Activated T-helper 1 cell treated with anti-CD3 and anti-CD28 coated beads, Interleukin-12 subunit alpha, Interleukin-12 subunit beta, Interleukin-2, Interleukin-4 antibody, amounts not matched to agents 30 ng/mL and 10 ng/mL and 1 ng/mL, durations not matched to agents 14 hours and 24 hours and 36 hours (primary cell): ENCODE measurements around the gene RAB25. TPM values are rescaled to one million over a fixed set of nuclear protein-coding genes. Genes with fewer than 3 reads are reported as not detected.

Source experiments
- DNase-seq: peaks from one replicate; pipeline ENCODE4 v3.0.0; 2021; ENCODE audit warnings: low spot score
- H3K27ac Mint-ChIP-seq: one replicate; pipeline ENCODE4 v1.8.0; 2021; ENCODE audit warnings: mild to moderate bottlenecking, mixed read lengths
- H3K27me3 Mint-ChIP-seq: one replicate; pipeline ENCODE4 v1.8.0; 2022; ENCODE audit warnings: mild to moderate bottlenecking, moderate library complexity, mixed read lengths; ENCODE audit not compliant: insufficient read depth
- H3K36me3 Mint-ChIP-seq: one replicate; pipeline ENCODE4 v1.8.0; 2021; ENCODE audit warnings: low read depth, mixed read lengths
- H3K4me1 Mint-ChIP-seq: one replicate; pipeline ENCODE4 v1.8.0; 2021; ENCODE audit warnings: low read depth, mixed read lengths
- H3K4me3 Mint-ChIP-seq: one replicate; pipeline ENCODE4 v1.8.0; 2021; ENCODE audit warnings: mild to moderate bottlenecking, moderate library complexity, mixed read lengths
- H3K9me3 Mint-ChIP-seq: one replicate; pipeline ENCODE4 v1.8.0; 2021; ENCODE audit warnings: mixed read lengths
- intact Hi-C: fragments of 100-400 bp; cut with micrococcal nuclease; formaldehyde crosslinking; loops from one replicate; pipeline ENCODE4 v1.15.1; 2024
- total RNA-seq: library from RNA; stranded (reverse); gene quantifications from 2 replicates; pipeline ENCODE4 v1.2.3, GENCODE V29; 2022

The RAB25 gene
- total RNA-seq, 1 donor from 2014 or later, result 0.18 TPM

DNA sequence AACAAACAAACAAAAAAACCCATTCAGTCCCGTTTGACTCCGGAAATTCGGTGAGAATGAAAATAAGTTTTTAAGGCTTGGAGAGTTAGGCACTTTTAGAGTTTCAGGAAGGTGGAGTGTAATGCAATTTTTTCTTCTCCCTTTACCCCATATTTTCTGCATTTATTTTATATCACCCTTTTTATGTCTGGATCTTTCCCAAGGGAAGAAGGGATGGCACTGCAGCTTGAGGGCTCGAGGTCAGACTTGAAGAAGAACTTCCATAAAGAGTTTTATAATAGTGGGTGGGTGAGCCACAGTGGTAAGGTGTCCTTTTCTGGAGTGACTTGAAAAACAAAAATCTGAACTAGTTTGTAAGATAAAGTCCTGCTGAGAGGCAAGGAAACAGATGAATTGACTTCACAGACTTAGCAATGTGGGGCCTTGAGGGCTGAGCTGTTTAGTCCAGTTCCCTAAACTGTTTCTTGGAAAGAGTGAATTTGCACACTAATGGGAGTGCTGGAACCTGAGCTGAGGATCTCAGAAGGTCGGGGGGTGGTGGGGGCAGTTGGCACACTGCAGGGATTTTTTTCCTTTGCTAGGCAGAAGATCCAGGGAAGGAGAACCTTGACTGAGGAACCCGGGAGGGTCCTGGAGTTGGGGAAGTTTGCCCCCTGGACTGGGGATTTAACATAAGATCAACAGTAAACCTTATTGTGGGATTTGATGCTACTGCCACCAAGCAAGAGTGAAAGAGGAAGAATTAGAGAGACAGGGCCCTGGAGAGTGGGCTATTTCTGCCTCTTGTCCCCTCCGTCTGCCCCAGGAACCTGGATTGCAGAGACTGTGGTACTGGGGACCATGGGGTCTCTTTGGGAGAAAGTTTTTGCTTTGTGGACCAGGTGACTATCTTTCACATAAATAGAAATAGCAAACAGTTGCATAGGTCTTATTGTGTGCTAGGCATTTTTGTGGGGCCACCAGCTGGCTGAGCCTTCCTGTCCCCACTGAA, 23.1 kb downstream of the RAB25 start:
- Mint-ChIP-seq H3K4me3 (peak overlapping the region; percentile 74), H3K27ac (no peak overlapping the region), H3K27me3 (peaks cover 70% of the 10 kb centered on the region), H3K36me3 (no peaks in the 10 kb centered on the region), H3K4me1 (peaks cover 5% of the 10 kb centered on the region), H3K9me3 (no peaks in the 10 kb centered on the region)
- no peak for DNase-seq
- intact Hi-C loops, result loop anchor here (2.0 kb wide), 1 partner anchor 255 kb away; the partner anchor contains the start of genes CCT3 and TSACC

DNA sequence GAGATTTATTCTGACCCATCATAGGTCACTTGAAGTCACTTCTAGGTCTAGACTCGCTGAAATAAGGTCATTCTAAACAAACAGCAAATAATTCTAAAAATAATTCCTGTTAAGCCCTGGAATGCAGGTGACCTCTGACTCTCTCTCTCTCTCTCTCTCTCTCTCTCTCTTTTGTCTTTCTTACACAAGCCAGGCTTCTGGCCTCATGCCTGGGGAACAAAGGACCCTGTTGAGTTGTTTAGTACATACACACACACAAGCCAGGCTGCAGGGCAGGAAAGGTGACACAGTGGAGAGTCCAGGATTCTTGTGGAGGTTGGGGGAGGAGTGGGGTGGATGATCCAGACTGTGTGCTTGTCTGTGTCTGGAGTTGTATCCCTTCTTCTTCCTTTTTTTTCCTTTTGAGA, 25.3 kb downstream of the RAB25 start:
- Mint-ChIP-seq H3K4me1 (peaks cover 5% of the 10 kb centered on the region), H3K27me3 (peaks cover 58% of the 10 kb centered on the region), H3K9me3 (no peaks in the 10 kb centered on the region), H3K27ac (no peak overlapping the region), H3K36me3 (no peaks in the 10 kb centered on the region), H3K4me3 (no peak overlapping the region)
- no peak for DNase-seq
- intact Hi-C loops, result no loop called here

DNA sequence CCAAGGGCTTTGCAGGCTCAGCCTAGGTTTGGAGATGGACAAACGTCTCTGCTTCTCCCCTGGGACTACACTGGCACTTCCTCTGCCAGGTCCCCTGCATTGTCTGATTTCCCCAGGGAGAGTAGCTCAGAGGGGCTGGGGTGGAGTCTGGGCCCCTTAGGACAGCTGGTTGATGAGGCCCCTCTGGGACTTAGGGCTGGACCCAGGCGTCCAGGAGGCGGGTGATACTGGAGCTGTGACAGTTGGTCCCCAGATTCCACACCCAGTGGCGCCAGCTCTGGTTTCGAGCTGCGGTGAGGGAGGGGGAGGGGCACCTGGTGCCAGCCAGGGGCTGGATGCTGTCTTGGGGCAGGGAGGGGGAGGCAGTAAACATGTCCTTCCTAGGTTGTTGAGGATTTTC, 28.7 kb downstream of the RAB25 start:
- H3K4me1 Mint-ChIP-seq, result no peaks in the 10 kb centered on the region
- H3K4me3 Mint-ChIP-seq, result no peak overlapping the region
- intact Hi-C loops, result loop anchor here (1.0 kb wide), 3 partner anchors 41 to 230 kb away; no protein-coding TSS in a partner anchor
- no peaks in the 10 kb centered on the region for H3K9me3 Mint-ChIP-seq
- H3K27ac Mint-ChIP-seq, result no peak overlapping the region
- DNase-seq, result no peak
- H3K36me3 Mint-ChIP-seq, result no peaks in the 10 kb centered on the region
- H3K27me3 Mint-ChIP-seq, result peaks cover 45% of the 10 kb centered on the region

DNA sequence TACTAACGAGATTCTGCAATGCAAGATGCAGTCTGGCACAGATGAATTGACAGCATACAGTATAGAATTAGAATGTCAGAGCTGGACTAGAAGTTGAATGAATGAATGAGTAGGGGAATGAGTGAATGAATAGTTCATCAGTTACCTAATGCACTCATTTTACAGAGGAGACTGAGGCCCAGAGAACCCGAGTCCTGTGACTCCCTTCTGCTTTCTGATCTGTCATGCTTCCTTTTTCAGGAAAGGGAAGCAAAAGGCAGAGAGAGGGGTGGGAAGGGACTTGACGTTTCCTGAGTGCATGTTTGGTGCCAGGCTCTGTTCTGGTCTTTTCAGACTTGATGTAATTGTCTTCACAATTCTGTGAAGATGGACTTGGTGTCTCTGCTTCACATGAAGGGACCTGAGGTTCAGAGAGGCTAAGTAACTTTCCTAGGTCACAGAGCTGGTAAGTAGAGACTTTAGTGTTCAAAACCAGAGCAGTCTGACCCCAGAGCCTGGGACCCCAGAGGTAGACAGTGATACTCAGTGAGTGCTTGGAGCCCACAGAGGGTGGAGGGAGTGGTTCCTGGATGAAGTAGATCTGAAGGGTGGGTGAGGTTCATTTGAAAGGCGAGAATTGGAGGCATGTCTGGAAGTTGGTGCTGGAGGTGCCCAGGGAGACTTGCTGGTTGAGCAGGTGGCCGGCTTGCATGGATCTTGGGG, 29.3 kb downstream of the RAB25 start:
- no peak overlapping the region for H3K27ac Mint-ChIP-seq
- H3K9me3 Mint-ChIP-seq, result no peaks in the 10 kb centered on the region
- no peaks in the 10 kb centered on the region for H3K4me1 Mint-ChIP-seq
- H3K36me3 Mint-ChIP-seq, result no peaks in the 10 kb centered on the region
- DNase-seq, result no peak
- H3K27me3 Mint-ChIP-seq, result peaks cover 41% of the 10 kb centered on the region
- H3K4me3 Mint-ChIP-seq, result no peak overlapping the region
- intact Hi-C loops, result loop anchor here (1.0 kb wide), 3 partner anchors 40 to 229 kb away; no protein-coding TSS in a partner anchor

DNA sequence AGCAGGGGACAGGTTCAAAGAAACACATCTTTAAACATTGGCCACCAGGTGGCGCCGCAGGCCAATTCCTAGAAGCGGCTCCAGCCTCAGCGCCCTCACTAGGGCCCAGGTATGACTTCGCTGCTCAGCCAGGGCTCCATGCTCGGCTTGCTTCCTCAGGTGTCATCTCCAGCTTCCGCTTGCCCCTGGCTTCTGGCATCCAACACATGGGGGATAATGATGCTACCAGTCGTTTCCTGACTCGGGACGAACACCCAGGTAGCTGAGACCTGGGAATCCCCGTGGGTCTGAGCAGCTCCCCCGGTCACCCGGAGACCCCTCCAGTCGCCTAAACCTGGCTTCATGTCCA, 29.9 kb downstream of the RAB25 start:
- Mint-ChIP-seq H3K9me3 (no peaks in the 10 kb centered on the region), H3K27ac (no peak overlapping the region), H3K36me3 (no peaks in the 10 kb centered on the region), H3K27me3 (peaks cover 39% of the 10 kb centered on the region), H3K4me3 (no peak overlapping the region), H3K4me1 (peaks cover 3% of the 10 kb centered on the region)
- peak; percentile 76 for DNase-seq
- intact Hi-C loops, result loop anchor here (1.0 kb wide), 3 partner anchors 39 to 228 kb away; no protein-coding TSS in a partner anchor

DNA sequence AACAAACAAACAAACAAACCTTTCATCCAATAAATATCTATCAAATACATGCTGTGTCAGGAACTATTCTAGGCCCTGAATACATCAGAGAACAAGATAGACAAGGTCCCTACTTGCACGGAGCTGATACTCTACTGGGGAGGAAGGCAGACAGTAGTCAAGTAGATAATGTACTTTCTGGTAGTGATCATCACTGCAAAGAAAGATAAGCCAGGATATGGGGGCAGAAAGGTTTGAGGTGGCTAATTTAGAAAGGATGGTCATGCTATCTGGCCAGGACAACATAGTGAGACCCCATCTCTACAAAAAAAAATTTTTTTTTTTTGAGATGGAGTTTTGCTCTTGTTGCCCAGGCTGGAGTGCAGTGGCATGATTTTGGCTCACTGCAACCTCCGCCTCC, 30.6 kb downstream of the RAB25 start:
- H3K27ac Mint-ChIP-seq, result no peak overlapping the region
- no peak for DNase-seq
- H3K36me3 Mint-ChIP-seq, result no peaks in the 10 kb centered on the region
- peaks cover 31% of the 10 kb centered on the region for H3K27me3 Mint-ChIP-seq
- H3K9me3 Mint-ChIP-seq, result no peaks in the 10 kb centered on the region
- no peak overlapping the region for H3K4me3 Mint-ChIP-seq
- intact Hi-C loops, result no loop called here
- peaks cover 11% of the 10 kb centered on the region for H3K4me1 Mint-ChIP-seq

DNA sequence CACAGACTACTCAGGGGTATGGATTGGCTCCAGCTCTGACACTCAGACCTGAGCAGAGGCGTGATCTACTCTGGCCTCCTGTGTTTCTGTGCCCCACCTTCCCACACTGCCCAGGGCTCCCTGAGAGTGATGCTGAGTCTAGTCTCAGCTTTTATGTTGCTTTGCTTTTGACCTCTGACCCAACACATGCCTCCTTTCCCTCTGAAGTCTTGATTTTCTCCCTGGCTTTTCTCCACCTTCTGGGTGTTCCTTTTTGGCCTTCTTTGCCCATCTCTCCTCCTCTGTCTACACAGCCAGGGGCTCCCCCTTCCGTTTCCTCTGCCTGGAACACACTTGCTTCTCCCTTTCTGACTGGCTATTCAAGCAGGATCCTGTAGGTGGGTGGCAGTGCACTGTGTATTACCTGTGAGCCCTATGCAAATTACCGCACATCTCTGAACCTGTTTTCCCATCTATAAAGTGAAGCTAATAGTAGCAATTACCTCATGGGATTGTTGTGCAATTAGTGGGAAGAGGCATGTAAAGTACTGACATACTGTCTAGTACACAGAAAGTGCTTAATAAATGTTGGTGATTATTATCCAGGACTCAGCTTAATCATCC, 35.0 kb downstream of the RAB25 start:
- no peak for DNase-seq
- peaks cover 3% of the 10 kb centered on the region for H3K36me3 Mint-ChIP-seq
- peaks cover 43% of the 10 kb centered on the region for H3K4me1 Mint-ChIP-seq
- intact Hi-C loops, result loop anchor here (1.0 kb wide), 1 partner anchor 34 kb away; no protein-coding TSS in a partner anchor
- peaks cover 22% of the 10 kb centered on the region for H3K27me3 Mint-ChIP-seq
- H3K4me3 Mint-ChIP-seq, result no peak overlapping the region
- H3K27ac Mint-ChIP-seq, result peak overlapping the region; percentile 88
- no peaks in the 10 kb centered on the region for H3K9me3 Mint-ChIP-seq

DNA sequence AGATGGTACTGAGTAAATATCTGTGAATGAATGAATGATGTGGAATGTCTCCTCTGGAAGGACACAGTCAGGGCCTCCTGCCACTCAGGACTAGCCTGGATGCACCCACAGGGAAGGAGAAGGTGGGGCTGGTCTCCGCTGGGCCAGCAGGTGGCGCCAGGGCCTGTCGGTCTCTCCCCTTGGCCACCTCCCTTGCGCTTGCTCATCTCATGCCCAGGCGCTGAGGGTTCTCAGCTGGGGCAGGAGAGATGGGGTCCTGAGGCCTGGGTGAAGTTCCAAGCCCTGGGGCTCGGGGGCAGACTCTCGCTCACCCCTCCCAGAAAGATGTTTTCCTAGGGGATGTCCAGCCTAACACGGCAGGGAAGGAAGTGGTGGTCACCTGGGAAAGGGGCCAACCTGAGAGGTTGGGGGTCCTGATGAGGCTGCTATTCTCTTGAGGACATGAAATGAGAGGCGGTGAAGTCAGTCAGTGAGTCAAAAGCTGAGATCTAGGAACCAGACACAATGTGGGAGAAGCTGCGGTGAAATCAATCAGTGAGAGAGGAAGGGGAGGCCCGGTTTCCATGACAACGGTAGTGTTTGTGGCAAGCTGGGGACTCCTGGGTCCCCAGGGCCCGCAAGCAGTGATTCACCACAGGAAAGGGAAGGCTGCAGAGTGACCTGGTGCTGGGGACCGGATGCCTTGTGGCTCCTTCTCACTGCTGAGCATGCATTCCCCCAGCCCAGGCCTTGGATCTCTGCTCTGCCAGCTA, 35.9 kb downstream of the RAB25 start:
- peak; percentile 82 for DNase-seq
- H3K27ac Mint-ChIP-seq, result peak overlapping the region; percentile 88
- no peaks in the 10 kb centered on the region for H3K9me3 Mint-ChIP-seq
- peaks cover 25% of the 10 kb centered on the region for H3K27me3 Mint-ChIP-seq
- peaks cover 3% of the 10 kb centered on the region for H3K36me3 Mint-ChIP-seq
- H3K4me1 Mint-ChIP-seq, result peaks cover 43% of the 10 kb centered on the region
- intact Hi-C loops, result loop anchor here (1.0 kb wide), 6 partner anchors 9 to 126 kb away; no protein-coding TSS in a partner anchor
- peak overlapping the region; percentile 23 for H3K4me3 Mint-ChIP-seq

DNA sequence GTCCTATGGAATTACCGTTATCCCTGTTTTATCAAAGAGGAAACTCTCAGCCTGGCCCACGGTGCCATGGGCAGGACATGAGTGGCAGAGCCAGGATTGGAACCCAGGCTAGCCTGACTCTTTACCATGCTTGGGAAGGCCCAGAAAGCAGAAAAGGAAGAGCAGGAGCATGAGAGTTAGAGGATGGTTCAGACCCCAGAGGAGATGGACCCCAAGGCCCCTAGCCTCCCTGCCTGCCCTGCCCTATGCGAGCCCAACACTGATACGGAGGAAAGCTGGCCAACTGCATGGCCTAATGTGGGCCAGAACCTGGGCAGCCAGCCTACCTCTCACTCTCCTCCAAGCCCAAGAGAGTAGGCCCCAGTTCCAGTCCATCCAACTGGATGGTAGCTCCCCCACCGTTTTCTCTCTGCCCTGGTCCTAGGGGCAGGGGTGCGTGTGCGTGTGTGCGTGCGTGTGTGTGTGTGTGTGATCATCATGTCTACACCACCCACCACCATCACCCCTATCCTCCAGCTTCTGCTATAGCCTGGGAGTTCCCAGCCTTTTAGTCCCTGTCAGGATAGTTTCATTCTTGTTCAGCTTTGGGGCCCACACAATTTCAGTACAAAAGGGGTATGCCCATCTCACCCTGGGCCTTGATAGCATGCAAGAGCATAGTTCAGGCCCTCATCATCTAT, 36.7 kb downstream of the RAB25 start:
- Mint-ChIP-seq H3K27me3 (peaks cover 25% of the 10 kb centered on the region), H3K4me1 (peaks cover 43% of the 10 kb centered on the region), H3K36me3 (peaks cover 3% of the 10 kb centered on the region), H3K4me3 (peak overlapping the region; percentile 19), H3K27ac (peak overlapping the region; percentile 88), H3K9me3 (no peaks in the 10 kb centered on the region)
- intact Hi-C loops, result loop anchor here (1.0 kb wide), 7 partner anchors 9 to 126 kb away; partner anchors contain the start of genes LAMTOR2 and LMNA
- peak; percentile 30 for DNase-seq

DNA sequence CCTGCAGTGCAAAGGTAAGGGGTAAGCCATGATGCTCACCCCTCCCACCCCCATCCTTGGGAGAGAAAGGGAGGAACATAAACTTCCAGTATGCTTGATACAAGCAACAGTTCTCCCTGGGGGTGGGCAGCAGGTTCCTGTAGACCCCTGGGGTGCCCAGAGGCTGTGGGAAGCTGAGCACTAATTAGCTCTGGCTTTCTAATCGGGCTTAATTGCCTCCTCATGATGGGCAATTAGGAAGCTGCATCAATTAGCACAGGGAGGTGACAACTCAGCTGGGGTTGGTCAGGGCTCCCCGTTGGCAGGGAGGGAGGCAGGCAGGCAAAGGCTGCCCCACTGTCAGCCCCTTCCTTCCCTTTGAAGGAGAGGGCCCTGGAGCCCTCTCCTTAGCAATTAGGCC, 37.8 kb downstream of the RAB25 start:
- H3K36me3 Mint-ChIP-seq, result peaks cover 3% of the 10 kb centered on the region
- H3K27ac Mint-ChIP-seq, result peak overlapping the region; percentile 88
- H3K4me1 Mint-ChIP-seq, result peaks cover 47% of the 10 kb centered on the region
- DNase-seq, result no peak
- peaks cover 28% of the 10 kb centered on the region for H3K27me3 Mint-ChIP-seq
- intact Hi-C loops, result loop anchor here (1.0 kb wide), 2 partner anchors 16 to 44 kb away; partner anchors contain the start of genes LAMTOR2 and LMNA
- H3K4me3 Mint-ChIP-seq, result no peak overlapping the region
- no peaks in the 10 kb centered on the region for H3K9me3 Mint-ChIP-seq

DNA sequence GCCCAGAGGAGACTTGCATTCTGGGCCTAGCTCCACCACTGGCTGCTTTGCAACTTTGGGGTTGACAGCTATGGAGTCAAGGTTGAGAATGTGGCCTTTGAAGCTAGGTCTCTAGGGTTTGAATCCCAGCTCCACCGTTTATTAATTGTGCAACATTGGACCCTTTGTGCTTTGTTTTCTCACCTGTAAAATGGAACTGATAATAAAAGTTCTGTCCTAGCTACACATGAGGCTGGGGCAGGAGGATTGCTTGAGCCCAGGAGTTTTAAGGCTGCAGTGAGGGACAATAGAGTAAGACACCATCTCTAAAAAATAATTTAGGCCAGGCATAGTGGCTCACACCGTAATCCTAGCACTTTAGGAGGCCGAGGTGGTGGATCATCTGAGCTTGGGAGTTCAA, 38.3 kb downstream of the RAB25 start:
- intact Hi-C loops, result no loop called here

More for the DNA sequence above, 38.3 kb downstream of the RAB25 start:
- peaks cover 3% of the 10 kb centered on the region for H3K36me3 Mint-ChIP-seq
- no peak overlapping the region for H3K27ac Mint-ChIP-seq
- H3K4me1 Mint-ChIP-seq, result peaks cover 52% of the 10 kb centered on the region
- no peak for DNase-seq
- no peaks in the 10 kb centered on the region for H3K9me3 Mint-ChIP-seq
- H3K27me3 Mint-ChIP-seq, result peaks cover 25% of the 10 kb centered on the region
- H3K4me3 Mint-ChIP-seq, result no peak overlapping the region
